T47D (cell line): ENCODE measurements around the gene FSD1.
"Not testable (repeated sequence)": the region's sequence is repeated elsewhere in the genome, so short reads cannot be mapped to it uniquely, and the experiment has no call there.

Experiments
- DNase-seq, 2 experiments: peaks; one replicate each; pipeline versions ENCODE4 v3.0.0 to v3.0.0-alpha.2; 2011 to 2012; ENCODE audit warnings: low read depth in 1 of 2, low spot score in 1 of 2
- JUND ChIP-seq: IDR thresholded peaks from 2 replicates; pipeline ENCODE4 v1.6.1; 2012; ENCODE audit warnings: low read depth
- in situ Hi-C: cut with HindIII; loops from 2 replicates; pipeline ENCODE4 v1.10.0; 2016; ENCODE audit warnings: low sequenced_read_pairs, low pct_unique_long_range_greater_than_20kb

FSD1 gene

DNA sequence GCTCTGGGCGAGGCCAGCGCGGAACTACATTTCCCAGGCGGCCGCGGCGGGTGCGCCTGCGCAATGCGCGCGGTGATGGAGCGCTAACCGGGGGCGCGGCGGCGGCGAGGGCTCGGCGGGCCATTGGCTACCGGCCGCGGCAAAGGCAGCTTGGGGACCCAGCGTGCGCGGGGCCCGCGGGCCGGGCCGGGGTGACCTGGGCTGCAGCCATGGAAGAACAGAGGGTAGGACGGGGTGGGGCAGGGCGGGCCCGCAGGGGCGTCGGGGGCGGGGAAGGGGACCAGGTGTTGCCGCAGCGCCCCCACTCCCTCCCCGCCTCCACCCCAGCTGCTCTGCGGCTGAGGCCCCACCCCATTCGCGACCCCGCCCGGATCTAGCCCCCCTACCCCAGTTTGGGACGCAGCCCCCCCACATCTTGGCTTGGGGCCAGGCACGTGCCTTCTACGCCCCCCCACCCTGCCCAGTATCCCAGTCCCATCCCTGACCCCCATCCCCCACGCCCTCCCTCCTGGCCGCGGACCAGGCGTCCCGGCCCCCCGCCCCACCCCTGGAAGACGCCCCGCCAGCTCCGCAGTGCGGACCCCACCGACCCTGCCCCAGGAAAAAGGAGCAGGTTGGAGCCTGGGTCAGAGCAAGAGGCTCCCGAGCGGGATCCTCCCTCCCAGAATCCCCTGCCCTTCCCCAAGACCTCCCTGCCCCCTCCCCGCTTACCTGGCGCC is at the start of gene FSD1:
Gene FSD1, plus strand, starts transcription at position 61 of the 719 bp plus-strand sequence. Its CDS starts 149 bp downstream, at position 210.
- in situ Hi-C loops, result no loop called here
- no peak for DNase-seq

DNA sequence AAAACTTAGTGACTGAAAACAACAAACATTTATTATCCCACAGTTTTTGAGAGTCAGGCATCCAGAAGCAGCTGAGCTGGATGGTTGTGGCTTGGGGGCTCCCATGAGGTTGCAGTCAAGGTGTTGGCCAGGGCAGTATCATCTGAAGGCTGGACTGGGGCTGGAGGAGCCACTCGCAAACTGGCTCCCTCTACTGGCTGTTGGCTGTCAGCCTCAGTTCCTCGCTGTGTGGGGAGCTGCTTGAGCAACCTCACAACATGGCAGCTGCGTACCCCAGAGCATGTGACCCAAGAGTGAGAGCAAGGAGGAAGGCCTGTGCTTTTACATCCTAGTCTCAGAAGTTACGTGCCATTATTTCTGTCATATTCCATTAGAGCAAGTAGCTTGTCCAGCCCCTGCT is 47.8 kb upstream of the FSD1 start:
- DNase-seq, result no peak
- in situ Hi-C loops, result no loop called here
- no peak for TF ChIP-seq JUND

More for the DNA sequence above, at the start of gene FSD1:
- no peak for TF ChIP-seq JUND

GRCh38 chr19:4257025-4257424 is 47.4 kb upstream of the FSD1 start:
- TF ChIP-seq JUND, result no peak
- in situ Hi-C loops, result no loop called here
- no peak for DNase-seq

DNA sequence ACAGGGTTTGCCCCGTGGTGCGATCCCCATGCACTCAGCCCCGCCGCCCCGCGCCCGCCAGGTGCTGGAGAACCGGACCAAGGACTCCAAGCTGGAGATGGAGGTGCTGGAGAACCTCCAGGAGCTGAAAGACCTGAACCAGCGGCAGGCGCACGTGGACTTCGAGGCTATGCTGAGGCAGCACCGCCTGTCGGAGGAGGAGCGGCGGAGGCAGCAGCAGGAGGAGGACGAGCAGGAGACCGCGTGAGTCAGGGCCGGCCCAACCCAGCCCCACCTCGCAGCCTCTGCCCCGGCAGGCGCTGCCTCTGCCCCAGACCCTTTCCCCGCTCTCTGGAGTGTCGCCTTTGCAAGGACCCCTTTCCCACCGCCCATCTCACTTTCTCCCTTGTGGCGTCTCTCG is 46.2 kb upstream of the FSD1 start:
- in situ Hi-C loops, result no loop called here
- no peak for TF ChIP-seq JUND
- DNase-seq, result no peak

GRCh38 chr19:4260613-4261191 is 43.7 kb upstream of the FSD1 start:
- in situ Hi-C loops, result no loop called here
- TF ChIP-seq JUND, result no peak
- no peak for DNase-seq

- TF ChIP-seq JUND, result no peak
- in situ Hi-C loops, result no loop called here
- DNase-seq, result no peak
Observed at GRCh38 chr19:4264812-4265211, 39.6 kb upstream of the FSD1 start.

DNA sequence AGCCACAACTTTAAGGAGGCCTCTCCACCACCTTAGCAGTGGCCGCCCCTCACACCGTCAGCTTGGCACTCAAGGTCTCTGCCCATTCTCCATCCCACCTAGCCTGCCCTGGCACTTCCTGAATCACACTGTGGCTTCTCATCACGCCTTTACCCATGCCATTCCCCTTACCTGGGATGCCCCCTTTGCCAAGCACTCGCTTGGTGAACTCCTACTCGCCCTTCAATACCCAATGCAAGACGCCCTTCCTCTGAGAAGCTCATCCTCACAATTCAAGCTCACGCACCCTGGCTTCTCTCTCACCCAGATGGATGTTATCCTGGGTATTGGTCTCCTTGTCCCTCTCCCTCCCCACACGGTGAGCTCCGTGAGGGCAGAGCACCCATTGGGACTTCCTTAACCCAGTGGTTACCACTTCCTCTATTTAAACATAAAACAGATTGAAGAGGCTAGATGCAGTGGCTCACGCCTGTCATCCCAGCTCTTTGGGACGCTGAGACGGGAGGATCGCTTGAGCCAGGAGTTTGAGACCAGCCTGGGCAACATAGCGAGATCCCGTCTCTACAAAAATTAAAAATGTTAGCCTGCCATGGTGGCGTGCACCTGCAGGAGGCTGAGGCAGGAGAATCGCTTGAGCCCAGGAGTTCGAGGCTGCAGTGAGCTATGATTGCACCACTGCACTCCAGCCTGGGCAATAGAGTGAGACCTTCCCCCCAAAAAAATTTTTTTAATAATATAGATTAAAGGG is 38.0 kb upstream of the FSD1 start:
- in situ Hi-C loops, result no loop called here
- no peak for DNase-seq
- TF ChIP-seq JUND, result no peak

- TF ChIP-seq JUND, result no peak
- peak in 1 of 2 experiments; percentile 71 for DNase-seq
- in situ Hi-C loops, result no loop called here
Observed at GRCh38 chr19:4267101-4267900, 37.1 kb upstream of the FSD1 start.

DNA sequence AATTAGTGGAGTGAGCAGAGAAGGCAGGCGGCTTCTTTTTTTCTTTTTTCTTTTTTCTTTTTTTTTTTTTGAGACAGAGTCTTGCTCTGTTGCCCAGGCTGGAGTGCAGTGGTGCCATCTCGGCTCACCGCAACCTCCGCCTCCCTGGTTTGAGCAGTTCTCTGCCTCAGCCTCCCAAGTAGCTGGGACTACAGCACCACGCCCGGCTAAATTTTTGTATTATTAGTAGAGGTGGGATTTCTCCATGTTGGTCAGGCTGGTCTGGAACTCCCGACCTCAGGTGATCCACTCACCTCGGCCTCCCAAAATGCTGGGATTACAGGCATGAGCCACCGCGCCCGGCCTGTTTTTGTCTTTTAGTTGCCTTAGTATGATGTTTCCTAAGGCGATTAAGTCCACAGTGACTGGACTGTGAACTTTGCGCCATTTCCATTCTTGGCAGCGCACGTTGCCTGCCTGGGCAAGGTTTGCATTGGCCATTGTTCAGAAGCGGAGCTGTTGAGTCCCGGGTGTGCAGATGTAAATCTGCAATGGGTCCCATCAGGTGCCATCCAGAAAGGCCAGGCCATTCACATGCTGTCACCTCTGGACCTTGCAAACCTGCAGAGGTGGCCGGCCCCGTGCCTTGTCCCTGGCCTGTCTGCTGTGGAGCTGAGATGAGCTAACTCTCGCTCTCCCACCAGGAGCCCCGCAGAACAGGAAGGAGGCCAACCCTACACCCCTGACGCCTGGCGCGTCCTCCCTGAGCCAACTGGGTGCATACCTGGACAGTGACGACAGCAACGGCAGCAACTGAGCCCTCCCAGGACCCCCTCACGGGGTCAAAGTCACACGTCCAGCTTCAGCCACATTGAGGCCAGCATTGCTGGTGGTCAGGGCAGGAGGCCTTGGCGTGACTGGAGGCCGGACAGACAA is 36.2 kb upstream of the FSD1 start:
- in situ Hi-C loops, result no loop called here
- no peak for DNase-seq
- no peak for TF ChIP-seq JUND

DNA sequence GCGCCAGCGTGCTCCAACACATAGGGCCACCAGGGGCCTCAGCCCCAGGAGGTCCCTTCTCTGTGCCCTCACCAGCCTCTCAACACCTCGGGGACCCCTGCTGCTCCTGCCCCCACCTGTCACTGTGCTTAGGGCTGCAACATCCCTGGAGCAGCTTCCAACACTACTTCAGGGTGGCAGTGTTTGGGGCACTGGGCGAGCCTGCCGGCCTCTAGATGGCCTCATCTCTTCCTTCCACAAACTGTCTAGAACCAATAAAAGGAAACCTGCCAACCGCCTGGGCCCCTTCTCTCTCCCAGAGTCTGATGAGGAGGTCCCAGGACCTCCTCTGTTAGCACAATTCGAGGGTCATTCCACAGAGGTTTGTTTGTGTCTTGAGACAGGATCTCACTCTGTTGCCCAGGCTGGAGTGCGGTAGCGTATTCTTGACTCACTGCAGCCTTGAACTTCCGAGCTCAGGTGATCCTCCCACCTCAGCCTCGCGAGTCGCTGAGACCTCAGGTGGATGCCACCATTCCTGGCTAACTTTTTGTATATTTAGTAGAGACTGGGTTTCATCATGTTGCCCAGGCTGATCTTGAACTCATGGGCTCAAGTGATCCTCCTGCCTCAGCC is 35.5 kb upstream of the FSD1 start:
- no peak for TF ChIP-seq JUND
- in situ Hi-C loops, result no loop called here
- no peak for DNase-seq

DNA sequence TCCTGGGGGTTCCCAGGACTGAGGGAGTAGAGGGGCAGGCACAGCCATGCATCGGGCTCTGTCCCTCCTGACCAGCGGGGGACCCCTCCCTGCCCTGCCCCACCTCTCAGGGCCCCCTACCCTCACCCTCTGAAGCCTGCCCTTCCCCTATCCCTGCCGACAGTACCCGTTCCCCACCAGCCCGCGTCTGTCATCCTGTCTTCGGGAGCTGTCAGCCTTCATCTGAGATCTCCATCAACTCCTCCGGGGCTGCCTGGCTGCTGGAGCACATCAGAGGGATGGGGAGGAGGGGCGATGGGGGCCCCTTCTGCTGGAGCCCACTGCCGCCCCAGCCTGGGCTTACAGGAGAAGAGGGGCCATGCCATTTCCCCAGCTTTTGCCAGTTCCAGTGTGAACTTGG is 31.5 kb upstream of the FSD1 start:
- no peak for DNase-seq
- TF ChIP-seq JUND, result no peak
- in situ Hi-C loops, result no loop called here

- in situ Hi-C loops, DNase-seq: not testable (repeated sequence)
Observed at GRCh38 chr19:4274321-4274686, 30.1 kb upstream of the FSD1 start.
